HEK293T (cell line): ENCODE results near the gene EPHA4.

Experiments used
- CTCF ChIA-PET: fragments of 350-600 bp; formaldehyde crosslinking; extraction: SDS; loops from one replicate; lab custom pipeline; 2021; ENCODE audit warnings: antibody characterized with exemption, inconsistent platforms; lab: Yijun Ruan, JAX
- POLR2A ChIA-PET: fragments of 350-600 bp; formaldehyde crosslinking; extraction: SDS; loops from one replicate; lab custom pipeline; 2020; ENCODE audit warnings: antibody characterized with exemption, inconsistent platforms; lab: Yijun Ruan, JAX
- DNase-seq: peaks from one replicate; pipeline ENCODE4 v3.0.0; 2012; ENCODE audit warnings: mixed read lengths; ENCODE audit errors: extremely low spot score
- ARNT ChIP-seq: fragments of 450-650 bp; IDR thresholded peaks from 2 replicates; pipeline ENCODE4 v1.6.1; 2017; ENCODE audit warnings: mild to moderate bottlenecking
- BHLHE40 ChIP-seq: fragments of 450-650 bp; IDR thresholded peaks from 2 replicates; pipeline ENCODE4 v1.6.1; 2016; ENCODE audit warnings: mild to moderate bottlenecking, moderate library complexity, borderline replicate concordance
- CTBP1 ChIP-seq: fragments of 450-650 bp; IDR thresholded peaks from 2 replicates; pipeline ENCODE4 v1.6.1; 2016; ENCODE audit warnings: borderline replicate concordance
- ELF4 ChIP-seq: fragments of 450-650 bp; IDR thresholded peaks from 2 replicates; pipeline ENCODE4 v1.6.1; 2017; ENCODE audit warnings: antibody characterized with exemption
- FOXA1 ChIP-seq: fragments of 450-650 bp; IDR thresholded peaks from 2 replicates; pipeline ENCODE4 v1.6.1; 2016; ENCODE audit warnings: mild to moderate bottlenecking
- FOXK2 ChIP-seq: fragments of 450-650 bp; IDR thresholded peaks from 2 replicates; pipeline ENCODE4 v1.6.1; 2016; ENCODE audit warnings: mild to moderate bottlenecking
- FOXM1 ChIP-seq: fragments of 450-650 bp; IDR thresholded peaks from 2 replicates; pipeline ENCODE4 v1.6.1; 2017; ENCODE audit warnings: mild to moderate bottlenecking, borderline replicate concordance
- HDGF ChIP-seq: fragments of 450-650 bp; IDR thresholded peaks from 2 replicates; pipeline ENCODE4 v1.6.1; 2017; ENCODE audit warnings: antibody characterized with exemption, borderline replicate concordance
- L3MBTL2 ChIP-seq: fragments of 450-650 bp; conservative IDR thresholded peaks from 2 replicates; pipeline ENCODE4 v1.6.1; 2016; ENCODE audit warnings: mild to moderate bottlenecking
- LEF1 ChIP-seq: fragments of 450-650 bp; IDR thresholded peaks from 2 replicates; pipeline ENCODE4 v1.6.1; 2017; ENCODE audit warnings: mild to moderate bottlenecking, borderline replicate concordance
- NFRKB ChIP-seq: fragments of 450-650 bp; IDR thresholded peaks from 2 replicates; pipeline ENCODE4 v1.6.1; 2016; ENCODE audit warnings: mild to moderate bottlenecking, moderate library complexity
- SP1 ChIP-seq: fragments of 450-650 bp; IDR thresholded peaks from 2 replicates; pipeline ENCODE4 v1.6.1; 2017
- SUZ12 ChIP-seq: fragments of 450-650 bp; IDR thresholded peaks from 2 replicates; pipeline ENCODE4 v1.6.1; 2016; ENCODE audit warnings: mild to moderate bottlenecking
- TARDBP ChIP-seq: fragments of 450-650 bp; IDR thresholded peaks from 2 replicates; pipeline ENCODE4 v1.6.1; 2016
- ZNF384 ChIP-seq: fragments of 450-650 bp; IDR thresholded peaks from 2 replicates; pipeline ENCODE4 v1.6.1; 2016
- TF ChIP-seq, protein P1 (sequence below): fragments of 450-650 bp; IDR thresholded peaks from 2 replicates; pipeline ENCODE4 v1.6.1; 2016

The EPHA4 gene

DNA sequence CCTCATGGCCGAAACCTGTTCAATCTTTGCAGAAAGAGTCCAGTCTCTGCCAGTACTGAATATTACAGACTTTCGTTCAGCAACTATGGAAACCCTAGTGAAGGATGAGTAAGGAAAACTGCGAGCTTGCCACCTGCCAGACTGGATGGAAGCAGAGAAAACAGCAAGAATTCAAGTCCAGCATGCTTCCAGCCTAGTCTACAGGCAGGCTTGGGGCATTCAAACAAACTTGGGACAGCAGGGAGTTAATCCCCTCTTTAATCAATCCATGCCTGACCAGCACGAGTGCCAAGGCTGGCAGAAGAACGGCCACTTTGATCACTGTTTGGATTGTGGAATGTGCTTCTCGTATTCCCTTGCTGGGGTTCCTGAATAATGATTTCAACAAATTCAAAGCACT, 145.2 kb downstream of the EPHA4 start:
- CTCF ChIA-PET = no interaction called here

DNA sequence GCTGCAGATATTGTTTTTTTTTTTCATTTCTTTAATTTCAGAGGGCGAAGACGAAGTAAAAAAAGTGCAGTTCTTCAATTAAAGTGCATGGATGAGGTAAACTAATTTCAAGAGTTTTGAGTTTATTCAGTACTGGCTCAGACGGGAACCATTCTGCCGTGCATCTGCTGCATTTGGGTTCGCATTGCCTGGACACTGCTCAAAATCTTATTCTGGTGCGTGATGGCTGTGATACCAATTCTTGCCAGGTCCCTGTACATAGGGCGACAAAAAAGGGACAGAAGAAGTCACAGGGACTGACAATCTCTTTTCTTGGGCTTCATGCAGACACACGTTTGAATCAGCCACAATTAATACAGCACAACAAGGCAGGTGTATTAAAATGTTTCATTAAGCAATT, 146.2 kb downstream of the EPHA4 start:
- POLR2A ChIA-PET = no interaction called here
- TF ChIP-seq SUZ12 (no peak), SP1 (no peak), FOXK2 (no peak), L3MBTL2 (no peak), FOXA1 (no peak), LEF1 (no peak), FOXM1 (no peak), ARNT (no peak), CTBP1 (no peak), HDGF (no peak), ZNF384 (no peak), ELF4 (no peak), NFRKB (no peak), TARDBP (no peak), BHLHE40 (no peak)
- TF ChIP-seq, protein P1, sequence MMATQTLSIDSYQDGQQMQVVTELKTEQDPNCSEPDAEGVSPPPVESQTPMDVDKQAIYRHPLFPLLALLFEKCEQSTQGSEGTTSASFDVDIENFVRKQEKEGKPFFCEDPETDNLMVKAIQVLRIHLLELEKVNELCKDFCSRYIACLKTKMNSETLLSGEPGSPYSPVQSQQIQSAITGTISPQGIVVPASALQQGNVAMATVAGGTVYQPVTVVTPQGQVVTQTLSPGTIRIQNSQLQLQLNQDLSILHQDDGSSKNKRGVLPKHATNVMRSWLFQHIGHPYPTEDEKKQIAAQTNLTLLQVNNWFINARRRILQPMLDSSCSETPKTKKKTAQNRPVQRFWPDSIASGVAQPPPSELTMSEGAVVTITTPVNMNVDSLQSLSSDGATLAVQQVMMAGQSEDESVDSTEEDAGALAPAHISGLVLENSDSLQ = no peak

More for the DNA sequence above, 145.2 kb downstream of the EPHA4 start:
- DNase-seq = no peak
- TF ChIP-seq L3MBTL2 (no peak), ARNT (no peak), FOXM1 (no peak), ZNF384 (no peak), LEF1 (no peak), FOXA1 (no peak), SUZ12 (no peak), BHLHE40 (no peak), NFRKB (no peak), ELF4 (no peak), CTBP1 (no peak), TARDBP (no peak), FOXK2 (no peak), HDGF (no peak)
- TF ChIP-seq, protein P1 = no peak
- POLR2A ChIA-PET = no interaction called here

DNA sequence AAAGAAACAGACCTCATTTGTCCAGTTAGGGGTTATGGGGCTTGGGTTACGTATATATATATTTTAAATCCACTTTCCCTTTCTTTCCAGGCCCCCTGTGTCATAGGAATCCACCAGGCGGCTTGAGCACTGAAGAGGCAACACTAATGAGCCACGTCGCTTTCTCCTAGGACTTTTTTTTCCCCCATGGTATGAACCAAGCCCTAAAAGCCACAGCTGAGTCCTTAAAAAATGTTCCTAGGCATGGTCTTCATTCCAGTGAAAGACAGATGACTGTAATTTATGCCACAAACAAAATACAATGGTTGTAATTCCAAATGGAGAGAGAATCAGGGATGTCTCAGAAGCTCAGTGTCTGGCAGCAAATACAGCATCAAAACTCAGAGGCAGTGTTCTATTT, 146.8 kb downstream of the EPHA4 start:
- TF ChIP-seq FOXK2 (no peak), NFRKB (no peak), FOXM1 (no peak), FOXA1 (no peak), ARNT (no peak), SUZ12 (no peak), SP1 (no peak), ELF4 (no peak)
- POLR2A ChIA-PET = no interaction called here
- CTCF ChIA-PET = no interaction called here

More for the DNA sequence above, 146.2 kb downstream of the EPHA4 start:
- CTCF ChIA-PET = no interaction called here
- no peak for DNase-seq

DNA sequence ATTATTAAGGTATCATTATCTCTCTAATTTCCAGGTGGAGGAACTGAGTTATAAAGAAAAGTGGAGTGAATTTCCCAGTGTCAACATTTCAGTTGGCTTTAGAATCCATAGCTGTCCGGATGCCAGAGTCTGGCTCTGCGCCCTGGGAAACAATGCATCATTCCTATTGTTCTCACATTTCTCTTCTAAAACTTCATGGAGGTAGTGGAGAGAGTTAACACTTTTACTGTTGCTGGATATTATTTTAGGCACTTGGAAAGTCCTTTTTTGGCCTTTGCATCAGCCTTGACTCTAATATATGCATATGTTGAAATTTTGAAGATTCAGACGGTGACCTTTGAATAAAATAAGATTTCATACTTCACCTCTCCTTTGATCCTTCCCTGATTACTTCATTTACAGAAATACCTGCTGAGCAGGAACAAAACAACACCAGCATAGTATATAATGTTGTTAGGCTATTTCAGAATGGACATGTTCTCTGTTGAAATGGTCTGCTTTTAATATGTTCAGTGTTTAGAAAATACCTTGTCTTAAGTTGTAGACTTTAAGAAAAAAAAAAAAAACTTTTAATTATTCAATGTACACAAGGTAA, 148.8 kb downstream of the EPHA4 start:
- POLR2A ChIA-PET = no interaction called here
- CTCF ChIA-PET = no interaction called here
- DNase-seq = no peak
- TF ChIP-seq ARNT (no peak), BHLHE40 (no peak), HDGF (no peak), TARDBP (no peak), FOXK2 (no peak), FOXA1 (no peak), NFRKB (no peak), SP1 (no peak), L3MBTL2 (no peak), ELF4 (no peak), SUZ12 (no peak), ZNF384 (no peak), LEF1 (no peak)
- TF ChIP-seq, protein P1 = no peak

More for the DNA sequence above, 146.8 kb downstream of the EPHA4 start:
- DNase-seq = no peak

DNA sequence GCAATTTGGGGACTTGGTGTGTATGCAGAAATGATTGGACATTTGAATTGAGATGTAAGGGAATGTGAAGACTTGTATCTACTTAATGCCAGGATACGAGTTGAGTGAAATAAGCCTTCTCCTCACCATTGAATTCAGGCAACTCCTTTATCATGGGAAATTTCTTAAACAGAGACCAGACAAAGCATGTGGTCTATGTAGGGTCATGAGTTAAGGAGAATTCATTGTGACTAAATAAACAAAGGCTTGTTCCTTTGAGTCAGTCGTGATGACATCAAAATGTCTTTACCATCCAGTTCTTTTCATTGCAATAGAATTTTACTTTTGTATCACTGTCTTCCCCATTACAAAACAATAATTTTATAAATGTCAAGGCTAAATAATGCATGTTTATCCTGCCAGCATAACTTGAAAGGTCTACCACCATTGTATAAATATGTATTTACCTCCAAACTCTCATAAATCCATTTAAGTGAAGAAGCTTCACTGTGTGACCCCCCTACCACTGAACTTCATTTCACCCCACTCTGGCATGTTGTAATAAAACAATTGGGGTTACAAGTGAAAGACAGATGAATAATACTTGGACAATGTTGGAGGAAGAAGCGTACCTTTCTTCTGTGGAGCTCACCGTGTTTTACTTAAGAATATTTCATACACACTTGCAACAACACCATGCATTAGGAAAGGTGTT, 149.4 kb downstream of the EPHA4 start:
- TF ChIP-seq LEF1 = no peak
- TF ChIP-seq FOXK2 = no peak
- no peak for TF ChIP-seq CTBP1
- TF ChIP-seq BHLHE40 = no peak
- TF ChIP-seq ARNT = no peak
- TF ChIP-seq, protein P1 = no peak
- no peak for TF ChIP-seq ZNF384
- no peak for TF ChIP-seq HDGF
- no peak for TF ChIP-seq ELF4
- TF ChIP-seq SP1 = no peak
- TF ChIP-seq TARDBP = no peak
- TF ChIP-seq L3MBTL2 = no peak
- TF ChIP-seq FOXA1 = no peak
- TF ChIP-seq SUZ12 = no peak
- TF ChIP-seq NFRKB = no peak
- no peak for TF ChIP-seq FOXM1
- ChIA-PET CTCF (no interaction called here), POLR2A (no interaction called here)
- no peak for DNase-seq

DNA sequence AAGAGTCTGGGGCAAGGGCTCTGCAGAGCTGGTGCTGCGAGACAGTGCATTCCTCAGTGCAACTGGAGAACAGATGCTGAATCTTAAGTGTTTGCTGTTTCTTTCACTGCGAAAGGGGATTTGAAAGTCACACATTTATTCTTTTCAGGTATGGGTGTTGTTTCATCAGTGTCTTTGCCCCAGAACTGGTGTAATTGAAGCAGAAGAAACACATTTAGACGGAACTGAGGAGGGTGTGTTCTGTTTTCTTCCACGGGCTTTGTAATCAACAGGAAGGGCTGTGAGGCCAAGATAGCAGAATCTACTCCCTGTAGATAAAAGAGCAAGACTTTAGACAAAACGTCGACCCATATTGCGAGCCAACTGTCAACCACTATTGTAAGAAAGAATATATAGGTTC, 151.9 kb downstream of the EPHA4 start:
- DNase-seq = no peak
- TF ChIP-seq FOXK2 (no peak), L3MBTL2 (no peak), SUZ12 (no peak), BHLHE40 (no peak), ZNF384 (no peak), NFRKB (no peak), ARNT (no peak), FOXM1 (no peak), TARDBP (no peak), ELF4 (no peak), HDGF (no peak), LEF1 (no peak), SP1 (no peak), FOXA1 (no peak), CTBP1 (no peak)
- TF ChIP-seq, protein P1 = no peak
- POLR2A ChIA-PET = no interaction called here
- CTCF ChIA-PET = no interaction called here
